ENCODE results near the gene SPATA25. TPM values are rescaled to one million over a fixed set of nuclear protein-coding genes. Genes with fewer than 3 reads are reported as not detected.

The SPATA25 gene
- total RNA-seq, 2 experiments from 2014 or later: 0.49 to 1.3 TPM

- peaks cover 14 to 26% of the 10 kb centered on the region in 2 experiments for H3K27me3 ChIP-seq (ENCODE audit: control insufficient read depth in 1 of 2, insufficient read depth in 2 of 2, low read length in 2 of 2)
- peaks cover 23% of the 10 kb centered on the region for H3K4me1 ChIP-seq (ENCODE audit: insufficient read depth, low read length)
- Mint-ChIP-seq H3K27ac (no peak overlapping the region), H3K4me1 (ENCODE audit: low read depth) (peaks cover 14% of the 10 kb centered on the region), H3K27me3 (peaks cover 35% of the 10 kb centered on the region), H3K4me3 (peak overlapping the region; percentile 65), H3K36me3 (ENCODE audit: low read depth) (no peaks in the 10 kb centered on the region), H3K9me3 (no peaks in the 10 kb centered on the region)
- H3K27ac ChIP-seq (ENCODE audit: low read depth in 1 of 2, low read length in 2 of 2): no peak overlapping the region
- no peaks in the 10 kb centered on the region for H3K9me3 ChIP-seq (ENCODE audit: control insufficient read depth in 1 of 2, insufficient read depth in 1 of 2, low read length in 2 of 2)
- DNase-seq: no peak
- ChIA-PET CTCF (no interaction called here), POLR2A (interaction anchor here (1.3 kb wide), 1 partner anchor 31 kb away, joined by 4 read pairs; the partner anchor contains the start of gene ZSWIM1)
- intact Hi-C loops (cut with DNase I, micrococcal nuclease): no loop called here
- no peak overlapping the region for H3K4me3 ChIP-seq (ENCODE audit: low read length)
- TF ChIP-seq CTCF (IDR thresholded peaks at IDR 0.05): no peak
- H3K36me3 ChIP-seq (ENCODE audit: insufficient read depth, low read length): no peaks in the 10 kb centered on the region
- no peak for ATAC-seq (ENCODE audit: poor library complexity)
Measured at GRCh38 chr20:45912344-45912682, 24.9 kb upstream of the SPATA25 start.

DNA sequence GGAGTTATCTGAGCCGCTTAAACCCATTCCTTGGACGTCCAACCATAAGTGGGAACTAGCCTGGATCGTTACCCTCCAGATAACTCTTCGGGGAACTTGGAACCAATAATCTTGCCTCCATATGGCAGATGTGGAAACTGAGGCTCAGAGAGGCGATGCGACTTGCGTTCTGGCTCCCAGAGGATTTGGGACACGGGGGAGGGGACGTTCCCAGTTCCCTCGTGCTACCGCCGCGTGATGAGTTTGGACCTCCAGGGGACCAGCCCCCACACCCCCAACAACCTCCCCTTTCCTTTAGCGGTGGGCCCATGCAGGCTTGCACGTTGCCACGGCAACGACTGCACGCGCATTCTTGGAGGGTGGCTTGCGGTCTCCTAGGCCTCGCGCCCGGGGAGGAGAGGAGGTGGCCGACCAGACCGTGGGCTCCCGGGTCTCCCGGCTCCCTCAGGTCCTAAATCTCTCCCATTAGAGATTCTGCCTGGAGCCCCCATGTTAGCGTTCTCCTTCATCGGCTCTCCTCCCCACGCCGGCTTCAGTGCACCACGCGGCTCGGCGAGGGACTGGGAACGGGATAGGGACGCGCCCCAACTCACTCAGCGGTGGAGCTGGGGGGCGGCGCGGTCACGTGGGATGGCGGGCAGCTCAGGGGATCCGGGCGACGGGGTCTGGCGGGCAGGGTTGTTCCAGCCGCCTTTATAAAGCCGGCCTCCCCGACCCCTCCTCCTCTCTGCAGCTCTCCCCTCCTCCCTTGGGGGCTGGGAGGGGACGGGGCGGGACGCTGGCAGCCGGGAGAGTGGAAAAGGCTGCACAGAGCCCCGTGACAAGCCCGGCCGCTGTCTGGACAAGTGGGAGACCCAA, 24.3 kb upstream of the SPATA25 start, which contains the start of gene PLTP:
Gene PLTP (minus strand): TSS at position 670 of the 858 bp plus-strand sequence. CDS start 703 bp downstream, outside the sequence.
- Histone ChIP-seq H3K36me3 (ENCODE audit: insufficient read depth, low read length) (no peaks in the 10 kb centered on the region), H3K27ac (ENCODE audit: low read depth in 1 of 2, low read length in 2 of 2) (no peak within 1 kb of the TSS), H3K4me3 (ENCODE audit: low read length) (peak within 1 kb of the TSS; percentile 53), H3K27me3 (ENCODE audit: control insufficient read depth in 1 of 2, insufficient read depth in 2 of 2, low read length in 2 of 2) (peaks cover 14 to 24% of the 10 kb centered on the region in 2 experiments), H3K4me1 (ENCODE audit: insufficient read depth, low read length) (peaks cover 23% of the 10 kb centered on the region), H3K9me3 (ENCODE audit: control insufficient read depth in 1 of 2, insufficient read depth in 1 of 2, low read length in 2 of 2) (no peaks in the 10 kb centered on the region)
- Mint-ChIP-seq H3K9me3 (no peaks in the 10 kb centered on the region), H3K4me3 (peak within 1 kb of the TSS; percentile 79), H3K36me3 (ENCODE audit: low read depth) (no peaks in the 10 kb centered on the region), H3K4me1 (ENCODE audit: low read depth) (peaks cover 14% of the 10 kb centered on the region), H3K27me3 (peaks cover 30% of the 10 kb centered on the region), H3K27ac (no peak within 1 kb of the TSS)
- TF ChIP-seq CTCF (IDR thresholded peaks at IDR 0.05): no peak
- POLR2A ChIA-PET: interaction anchor here (1.3 kb wide), 1 partner anchor 31 kb away, joined by 4 read pairs; the partner anchor contains the start of gene ZSWIM1
- intact Hi-C loops (cut with DNase I, micrococcal nuclease): loop anchor here in 1 of 2 experiments (2.0 kb wide), 1 partner anchor 21 kb away; no protein-coding TSS in a partner anchor
- peak in 5 of 14 experiments; percentile 27 to 67 (median 39) for DNase-seq
- ATAC-seq (ENCODE audit: poor library complexity): peak; percentile 34
- CTCF ChIA-PET: no interaction called here

- peaks cover 23% of the 10 kb centered on the region for H3K4me1 ChIP-seq (ENCODE audit: insufficient read depth, low read length)
- no peak overlapping the region for H3K27ac Mint-ChIP-seq
- H3K36me3 ChIP-seq (ENCODE audit: insufficient read depth, low read length): no peaks in the 10 kb centered on the region
- peak; percentile 64 to 92 (median 78) for DNase-seq
- H3K4me3 ChIP-seq (ENCODE audit: low read length): peak overlapping the region; percentile 53
- POLR2A ChIA-PET: interaction anchor here (1.2 to 1.3 kb wide), 2 partner anchors 26 to 30 kb away, joined by 4 read pairs; partner anchors contain the start of gene ZSWIM1
- no peaks in the 10 kb centered on the region for H3K9me3 Mint-ChIP-seq
- H3K27me3 ChIP-seq (ENCODE audit: control insufficient read depth in 1 of 2, insufficient read depth in 2 of 2, low read length in 2 of 2): peaks cover 11 to 17% of the 10 kb centered on the region in 2 experiments
- ATAC-seq (ENCODE audit: poor library complexity): peak; percentile 88
- H3K9me3 ChIP-seq (ENCODE audit: control insufficient read depth in 1 of 2, insufficient read depth in 1 of 2, low read length in 2 of 2): no peaks in the 10 kb centered on the region
- peaks cover 14% of the 10 kb centered on the region for H3K4me1 Mint-ChIP-seq (ENCODE audit: low read depth)
- intact Hi-C loops (cut with DNase I, micrococcal nuclease): loop anchor here in 1 of 2 experiments (2.0 kb wide), 1 partner anchor 22 kb away; no protein-coding TSS in a partner anchor
- peaks cover 24% of the 10 kb centered on the region for H3K27me3 Mint-ChIP-seq
- H3K36me3 Mint-ChIP-seq (ENCODE audit: low read depth): no peaks in the 10 kb centered on the region
- CTCF ChIA-PET: interaction anchor here (1.3 to 1.6 kb wide), 2 partner anchors 60 to 112 kb away, joined by 3 read pairs; no protein-coding TSS in a partner anchor
- peak overlapping the region; percentile 79 for H3K4me3 Mint-ChIP-seq
- no peak overlapping the region for H3K27ac ChIP-seq (ENCODE audit: low read depth in 1 of 2, low read length in 2 of 2)
- TF ChIP-seq CTCF (IDR thresholded peaks at IDR 0.05): no peak
Measured at GRCh38 chr20:45910670-45911485, 23.5 kb upstream of the SPATA25 start.
